HG03175 (cell line): ENCODE results near the gene TAAR1.
A peak's percentile ranks its signal among the peaks of the same experiment; 100 is the strongest.
"Not testable (repeated sequence)": the region's sequence is repeated elsewhere in the genome, so short reads cannot be mapped to it uniquely, and the experiment has no call there.

Source experiments
- ATAC-seq: cut with Tn5 transposase; IDR thresholded peaks from one replicate; pipeline ENCODE4 v1.9.1; 2021; ENCODE audit warnings: mild to moderate bottlenecking, moderate library complexity; ENCODE audit not compliant: unreplicated experiment

TAAR1 gene

GRCh38 chr6:132663661-132664060, 4.7 kb upstream of the TAAR1 start:
- no peak for ATAC-seq

- ATAC-seq: no peak
Measured at GRCh38 chr6:132661906-132662305, 2.9 kb upstream of the TAAR1 start.

GRCh38 chr6:132651062-132651461, 7.9 kb downstream of the TAAR1 start:
- ATAC-seq: peak; percentile 39

- no peak for ATAC-seq
Measured at GRCh38 chr6:132650429-132650828, 8.6 kb downstream of the TAAR1 start.

- ATAC-seq: no peak
Measured at GRCh38 chr6:132648828-132649227, 10.2 kb downstream of the TAAR1 start.

- peak; percentile 73 for ATAC-seq
Measured at GRCh38 chr6:132648356-132648755, 10.6 kb downstream of the TAAR1 start.

- ATAC-seq: no peak
Measured at GRCh38 chr6:132643547-132643946, 15.4 kb downstream of the TAAR1 start.

- not testable (repeated sequence) for ATAC-seq
Measured at GRCh38 chr6:132637135-132637534, 21.8 kb downstream of the TAAR1 start.

GRCh38 chr6:132635906-132636305, 23.1 kb downstream of the TAAR1 start:
- not testable (repeated sequence) for ATAC-seq

GRCh38 chr6:132635288-132635687, 23.7 kb downstream of the TAAR1 start:
- ATAC-seq: not testable (repeated sequence)

GRCh38 chr6:132634796-132635195, 24.2 kb downstream of the TAAR1 start:
- no peak for ATAC-seq

- no peak for ATAC-seq
Measured at GRCh38 chr6:132633362-132633761, 25.6 kb downstream of the TAAR1 start.

- no peak for ATAC-seq
Measured at GRCh38 chr6:132624175-132624574, 34.8 kb downstream of the TAAR1 start, which contains the start of gene TAAR2. Gene TAAR2 (minus strand): TSS chr6:132624275. CDS start chr6:132624275, 0 bp downstream.

- ATAC-seq: no peak
Measured at GRCh38 chr6:132623106-132623845, 35.7 kb downstream of the TAAR1 start.

GRCh38 chr6:132616677-132617076, 42.3 kb downstream of the TAAR1 start:
- ATAC-seq: no peak

- peak; percentile 45 for ATAC-seq
Measured at GRCh38 chr6:132614554-132614953, 44.4 kb downstream of the TAAR1 start.

GRCh38 chr6:132612449-132613108, 46.4 kb downstream of the TAAR1 start:
- peak; percentile 58 for ATAC-seq

GRCh38 chr6:132611616-132612015, 47.4 kb downstream of the TAAR1 start:
- no peak for ATAC-seq

- ATAC-seq: peak; percentile 88
Measured at GRCh38 chr6:132607544-132608233, 51.3 kb downstream of the TAAR1 start.

- ATAC-seq: no peak
Measured at GRCh38 chr6:132604635-132605152, 54.3 kb downstream of the TAAR1 start.

- ATAC-seq: not testable (repeated sequence)
Measured at GRCh38 chr6:132600900-132601299, 58.1 kb downstream of the TAAR1 start.
